HG03097 (cell line): ENCODE results near the gene CNTNAP2.

ENCODE experiments used
- ATAC-seq: cut with Tn5 transposase; IDR thresholded peaks from one replicate; pipeline ENCODE4 v1.9.1; 2021; ENCODE audit not compliant: unreplicated experiment, low FRiP score

Gene CNTNAP2

DNA sequence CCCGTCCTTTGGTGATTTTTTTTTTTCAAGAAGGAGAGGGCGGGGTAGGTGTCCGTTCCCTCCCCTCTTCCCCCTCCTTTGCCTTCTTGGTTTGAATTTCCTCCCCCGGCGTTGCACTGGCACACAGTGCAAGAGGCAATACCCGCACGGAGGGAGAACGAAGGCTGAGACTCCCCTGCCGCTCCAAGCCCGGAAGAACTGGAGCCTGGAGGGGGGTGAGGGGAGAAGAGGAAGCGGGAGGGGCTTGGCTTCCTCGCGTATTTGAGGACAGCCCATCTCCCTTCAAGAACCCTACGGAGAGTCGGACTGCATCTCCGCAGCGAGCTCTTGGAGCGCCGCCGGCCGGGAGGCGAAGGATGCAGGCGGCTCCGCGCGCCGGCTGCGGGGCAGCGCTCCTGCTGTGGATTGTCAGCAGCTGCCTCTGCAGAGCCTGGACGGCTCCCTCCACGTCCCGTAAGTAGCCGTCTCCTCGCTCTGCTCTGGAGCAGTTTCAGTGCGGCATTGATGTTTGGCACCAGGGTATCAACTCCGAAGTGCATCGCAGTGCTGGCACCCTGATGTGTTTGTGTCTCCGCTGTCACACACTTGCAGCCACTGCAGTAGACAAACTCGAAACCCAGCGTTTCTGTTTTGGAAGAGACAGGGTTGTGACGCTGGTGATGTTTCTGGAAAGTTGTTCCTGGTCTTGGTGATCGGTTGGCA, at the start of gene CNTNAP2:
CNTNAP2 (plus strand) TSS at position 281 of the 702 bp plus-strand sequence; CDS start at position 357, 76 bp downstream.
- no peak for ATAC-seq

DNA sequence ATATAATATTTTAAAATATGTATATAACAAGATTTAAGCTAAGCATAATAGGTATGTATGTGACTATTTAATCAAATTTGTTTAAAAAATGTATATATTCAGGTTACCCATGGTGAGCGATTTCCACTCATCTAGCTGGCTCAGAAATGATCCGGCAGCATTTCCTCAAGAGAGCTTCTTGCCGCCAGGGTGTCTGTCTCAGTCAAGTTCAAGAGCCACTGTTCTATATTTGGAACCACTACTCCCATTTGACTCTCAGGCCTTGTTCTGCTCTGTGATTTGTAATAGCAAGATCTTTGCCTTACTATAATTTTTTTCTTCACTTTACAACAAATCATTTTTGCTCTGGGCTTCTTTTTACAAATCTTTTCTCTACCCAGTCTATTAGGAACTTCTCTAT, 48.7 kb upstream of the CNTNAP2 start:
- ATAC-seq, result no peak

- no peak for ATAC-seq
Measured at GRCh38 chr7:146074195-146074765, 42.3 kb upstream of the CNTNAP2 start.

DNA sequence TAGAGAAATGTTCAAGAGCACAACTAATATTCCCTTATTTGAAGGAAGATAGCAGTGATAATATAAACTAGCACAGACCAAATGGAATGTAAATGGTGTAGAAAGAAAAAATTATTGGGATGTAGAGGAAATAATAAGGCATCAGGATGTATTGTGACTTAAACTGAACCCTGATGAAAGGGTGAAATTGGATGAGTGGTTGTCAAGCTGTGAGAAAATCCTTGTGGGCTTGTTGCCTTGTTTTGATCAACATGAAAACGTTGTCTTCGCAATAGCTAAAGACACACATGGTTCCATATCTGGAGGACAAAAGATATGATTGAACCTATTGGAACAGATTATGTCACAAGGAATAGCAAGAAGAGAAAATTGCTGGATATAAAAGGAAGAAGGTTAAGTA, 40.3 kb upstream of the CNTNAP2 start:
- no peak for ATAC-seq

- ATAC-seq, result no peak
Measured at GRCh38 chr7:146084086-146084485, 32.5 kb upstream of the CNTNAP2 start.

GRCh38 chr7:146090023-146090645, 26.5 kb upstream of the CNTNAP2 start:
- ATAC-seq, result peak; percentile 80

GRCh38 chr7:146094356-146094755, 22.2 kb upstream of the CNTNAP2 start:
- no peak for ATAC-seq

DNA sequence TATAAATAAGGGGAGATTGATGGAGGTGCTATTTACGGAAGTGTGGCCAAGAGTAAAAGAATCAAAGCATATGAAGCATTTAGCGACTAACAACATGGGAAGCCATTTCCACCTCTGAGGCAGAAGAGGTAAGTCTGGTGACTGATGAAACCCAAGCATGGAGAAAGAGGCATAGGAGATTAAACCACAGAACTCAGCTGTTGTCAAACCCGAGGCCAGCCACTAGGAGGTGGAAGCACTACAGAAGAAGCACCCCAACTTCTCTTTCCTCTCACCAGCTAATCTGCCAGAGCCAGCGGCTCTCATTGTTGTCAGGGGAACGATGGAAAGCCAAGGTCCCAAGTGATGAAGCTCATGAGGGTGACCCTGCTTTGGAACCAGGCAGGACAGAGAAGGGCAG, 19.6 kb upstream of the CNTNAP2 start:
- no peak for ATAC-seq

DNA sequence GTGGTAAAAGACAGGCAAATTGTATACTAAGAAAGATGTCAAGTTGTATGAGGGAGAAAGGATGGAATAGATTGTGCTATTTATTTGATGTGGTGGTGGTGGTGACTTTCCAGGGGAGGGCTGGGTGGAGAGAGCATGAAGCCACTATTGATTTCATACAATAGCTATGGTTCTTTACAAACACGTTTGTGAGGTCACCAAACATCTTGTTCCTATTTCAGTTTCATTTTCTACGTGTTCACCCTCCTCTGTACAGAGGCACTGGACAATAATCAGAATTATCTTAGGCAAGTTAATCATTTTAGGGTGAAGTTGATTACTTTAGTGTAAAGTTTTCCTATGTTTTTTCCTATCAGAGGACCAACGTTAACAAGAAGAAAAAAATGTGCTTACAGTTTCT, 10.3 kb upstream of the CNTNAP2 start:
- no peak for ATAC-seq

GRCh38 chr7:146112755-146113154, 3.8 kb upstream of the CNTNAP2 start:
- ATAC-seq, result no peak

DNA sequence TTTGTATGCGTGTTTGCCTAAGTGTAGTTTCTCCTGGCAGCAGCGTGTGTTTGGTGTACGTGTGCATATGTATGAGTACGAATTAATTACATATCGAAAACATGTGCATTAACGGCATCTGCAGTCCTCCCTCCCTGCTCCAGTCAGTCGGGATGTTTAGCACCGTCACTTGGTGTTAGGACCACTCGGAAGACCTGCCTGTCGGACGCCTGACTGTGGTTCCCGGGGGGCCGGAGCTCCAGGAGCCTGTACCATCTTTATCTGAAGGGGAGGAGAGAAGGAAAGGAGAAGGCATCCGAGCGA, 1.1 kb upstream of the CNTNAP2 start:
- no peak for ATAC-seq

DNA sequence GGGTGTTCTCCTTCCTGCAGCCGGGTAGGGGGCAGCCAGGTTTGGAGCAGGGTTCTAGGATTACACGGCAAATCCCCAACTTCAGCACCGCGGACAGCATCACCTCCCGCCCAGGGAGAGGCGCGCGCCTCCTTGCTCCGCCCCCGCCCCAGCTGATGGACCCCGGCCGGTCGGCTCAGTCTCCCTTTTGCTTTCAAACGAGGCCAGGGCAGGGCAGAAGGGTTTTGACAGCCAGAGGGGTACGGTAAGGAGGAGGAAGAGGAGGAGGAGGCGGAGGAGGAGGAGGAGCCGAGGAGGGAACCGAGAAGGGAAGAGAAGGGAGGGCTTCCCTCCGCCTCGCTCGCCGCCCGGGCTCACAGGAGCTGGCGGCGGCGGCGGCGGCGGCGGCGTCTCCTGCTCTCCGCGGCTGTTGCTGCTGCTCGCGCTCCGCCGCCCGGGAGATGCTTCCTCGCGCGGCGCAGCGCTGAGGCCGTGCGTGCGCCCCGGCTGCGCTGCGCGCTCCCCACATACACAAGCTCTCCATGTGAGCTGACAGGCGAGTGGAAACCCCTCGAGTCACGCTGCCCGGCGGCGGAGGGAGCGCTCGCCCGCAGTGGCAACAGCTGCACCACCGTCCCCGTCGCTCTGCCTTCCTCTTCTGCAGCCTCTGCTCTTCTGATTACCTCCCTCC, 615 bp upstream of the CNTNAP2 start:
- ATAC-seq, result no peak

- ATAC-seq, result no peak
Measured at GRCh38 chr7:146117576-146117975, 975 bp downstream of the CNTNAP2 start.

- no peak for ATAC-seq
Measured at GRCh38 chr7:146119002-146119401, 2.4 kb downstream of the CNTNAP2 start.

DNA sequence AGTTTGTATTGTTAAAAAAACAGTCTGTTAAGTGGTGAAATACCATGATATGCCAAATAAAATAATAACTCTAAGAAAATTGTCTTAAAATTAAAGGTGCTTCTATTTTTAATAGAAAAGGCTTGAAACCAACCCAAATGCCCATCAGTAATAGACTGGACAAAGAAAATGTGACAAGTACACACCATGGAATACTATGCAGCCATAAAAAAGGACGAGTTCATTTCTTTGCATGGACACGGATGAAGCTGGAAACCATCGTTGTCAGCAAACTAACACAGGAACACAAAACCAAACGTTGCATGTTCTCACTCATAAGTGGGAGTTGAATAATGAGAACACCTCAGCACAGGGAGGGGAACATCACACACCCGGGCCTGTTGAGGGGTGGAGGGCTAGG, 7.1 kb downstream of the CNTNAP2 start:
- no peak for ATAC-seq

- ATAC-seq, result no peak
Measured at GRCh38 chr7:146126767-146127509, 10.3 kb downstream of the CNTNAP2 start.

DNA sequence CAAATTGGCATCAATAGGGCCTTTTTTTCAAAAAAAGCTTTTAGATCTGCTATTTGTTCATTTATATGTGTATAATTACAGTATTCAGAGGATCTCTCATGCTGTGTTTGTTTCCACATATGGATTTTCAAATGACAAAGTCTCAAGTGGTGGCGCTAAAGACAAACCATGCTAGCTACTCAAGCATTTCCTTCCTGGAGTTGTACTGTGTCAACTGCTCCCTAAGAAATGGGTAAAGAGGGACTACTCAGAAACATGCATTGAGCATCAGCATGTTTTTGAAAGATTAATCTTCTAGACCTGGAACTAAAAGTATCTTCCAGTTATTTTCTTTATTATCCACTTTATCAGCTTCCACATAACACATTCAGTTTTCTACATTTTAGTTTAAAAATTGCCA, 12.7 kb downstream of the CNTNAP2 start:
- ATAC-seq, result no peak

DNA sequence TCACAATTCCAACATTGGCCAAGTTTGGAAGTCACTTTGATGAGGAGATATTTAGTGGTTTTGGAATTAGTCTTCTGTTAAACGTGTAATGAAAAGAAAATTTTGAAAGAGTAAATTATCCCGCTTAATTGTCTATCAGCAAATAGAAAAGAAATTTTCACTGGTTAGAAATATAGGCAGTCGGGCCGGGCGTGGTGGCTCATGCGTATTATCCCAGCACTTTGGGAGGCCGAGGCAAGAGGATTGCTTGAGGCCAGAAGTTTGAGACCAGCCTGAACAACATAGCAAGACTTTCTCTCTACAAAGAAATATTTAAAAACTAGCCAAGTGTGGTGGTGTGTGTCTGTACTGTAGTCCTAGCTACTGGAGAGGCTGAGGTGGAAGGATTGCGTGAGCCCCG, 13.4 kb downstream of the CNTNAP2 start:
- ATAC-seq, result no peak

DNA sequence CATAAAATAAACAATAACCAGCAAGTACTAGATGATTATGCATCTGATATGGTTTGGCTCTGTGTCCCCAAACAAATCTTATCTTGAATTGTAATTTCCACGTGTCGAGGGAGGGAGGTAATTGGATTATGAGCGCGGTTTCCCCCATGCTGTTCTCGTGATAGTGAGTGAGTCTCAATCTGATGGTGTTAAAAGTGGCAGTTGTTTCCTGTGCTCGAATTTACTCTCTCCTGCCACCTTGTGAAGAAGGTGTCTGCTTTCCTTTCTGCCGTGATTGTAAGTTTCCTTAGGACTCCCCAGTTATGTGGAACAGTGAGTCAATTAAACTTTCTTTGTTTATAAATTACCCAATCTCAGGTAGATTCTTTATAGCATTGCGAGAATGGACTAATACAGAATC, 15.1 kb downstream of the CNTNAP2 start:
- ATAC-seq, result no peak

- no peak for ATAC-seq
Measured at GRCh38 chr7:146136357-146136875, 19.8 kb downstream of the CNTNAP2 start.

- ATAC-seq, result no peak
Measured at GRCh38 chr7:146138926-146139325, 22.3 kb downstream of the CNTNAP2 start.
